ENCODE results near the gene ABRAXAS1.

ABRAXAS1 gene

GRCh38 chr4:83449009-83449408, 35.9 kb downstream of the ABRAXAS1 start:
- no peak for DNase-seq

GRCh38 chr4:83440899-83441298, 44.0 kb downstream of the ABRAXAS1 start:
- no peak for DNase-seq

DNA sequence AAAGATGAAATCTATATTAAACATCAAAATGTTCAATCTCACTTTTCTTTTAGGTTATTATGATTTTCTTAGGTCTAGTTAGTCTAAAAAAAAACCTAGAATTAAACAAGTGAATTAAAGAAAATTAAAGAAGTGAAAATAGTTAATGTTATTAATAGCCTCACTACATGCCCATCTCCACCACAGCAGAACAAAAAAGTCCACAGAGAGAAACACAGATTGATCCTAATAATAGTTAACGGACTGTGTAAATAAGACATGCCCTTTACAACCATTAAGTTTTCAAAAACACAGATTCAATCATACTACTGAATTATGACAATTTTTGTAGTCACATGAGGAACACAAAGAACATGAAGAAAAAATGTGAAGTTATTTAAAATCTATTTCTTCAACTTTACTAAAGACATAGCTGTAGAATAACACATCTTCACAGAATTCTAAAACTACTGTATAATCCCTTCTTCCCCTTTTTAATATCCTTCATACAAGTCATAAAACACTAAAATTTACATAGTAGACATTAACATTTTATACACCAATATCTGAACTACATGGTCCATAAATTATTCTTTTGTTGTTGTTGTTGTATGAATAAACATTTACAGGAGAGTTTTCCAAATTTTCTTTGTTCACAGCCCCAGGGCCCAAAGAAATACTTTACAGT, 44.6 kb downstream of the ABRAXAS1 start:
- no peak for DNase-seq

GRCh38 chr4:83438719-83439118, 46.2 kb downstream of the ABRAXAS1 start:
- DNase-seq: no peak

DNA sequence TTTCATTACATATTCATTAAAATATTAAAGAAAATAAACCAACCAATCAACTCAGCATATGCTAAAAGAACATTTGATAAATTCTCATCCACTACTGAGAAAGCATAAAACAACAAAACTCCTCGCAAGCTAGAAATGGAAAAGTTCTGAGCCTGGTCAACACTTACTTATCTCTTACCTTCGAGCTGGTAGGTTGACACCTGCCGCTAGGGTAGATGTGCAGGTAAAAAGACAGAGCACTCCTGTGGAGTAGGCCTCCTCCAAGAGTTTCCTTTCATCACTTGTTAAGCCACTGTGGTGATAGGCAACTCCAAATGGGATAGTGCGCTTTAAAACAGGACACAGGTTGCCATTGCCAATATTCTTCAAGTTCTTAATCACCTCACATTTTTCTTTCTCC, 48.2 kb downstream of the ABRAXAS1 start:
- DNase-seq: no peak

- DNase-seq: no peak
Measured at GRCh38 chr4:83431200-83431599, 53.7 kb downstream of the ABRAXAS1 start.

DNA sequence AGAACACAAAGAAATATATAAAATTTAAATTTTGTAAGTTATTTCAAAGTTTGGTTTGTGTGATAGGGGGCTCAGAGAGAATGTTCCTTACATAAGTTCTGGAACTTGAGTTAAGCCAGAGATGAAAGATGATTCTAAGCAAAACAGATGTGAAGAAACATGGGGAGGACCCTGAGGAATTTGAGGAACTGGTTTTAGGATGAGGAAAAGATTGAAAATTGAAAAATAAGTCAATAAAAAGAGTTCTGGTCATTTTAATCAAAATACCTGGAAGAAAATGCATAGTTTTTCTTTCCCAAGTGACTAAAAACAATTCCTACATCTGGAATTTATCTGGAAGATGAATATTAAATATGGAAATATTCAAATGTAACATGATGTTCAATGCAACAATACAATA, 66.7 kb downstream of the ABRAXAS1 start:
- DNase-seq: no peak

DNA sequence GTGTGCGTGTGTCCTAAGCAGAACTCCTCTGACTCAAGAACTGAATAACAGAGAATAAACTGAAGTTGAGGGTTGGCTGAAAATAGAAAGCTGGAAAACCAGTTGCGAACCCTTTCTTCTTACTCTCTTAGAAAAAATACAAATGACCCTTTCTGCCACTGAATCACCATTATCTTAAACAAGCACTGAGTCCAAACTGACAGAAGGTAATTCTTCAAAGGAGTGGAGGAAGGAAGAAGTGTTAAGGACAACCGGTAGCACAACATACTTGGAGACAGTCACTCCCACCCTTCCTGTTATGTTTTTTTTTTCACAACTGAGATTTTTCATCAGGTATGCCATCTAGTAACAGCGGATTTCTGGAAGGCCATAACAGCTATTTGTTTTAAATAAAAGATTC, 67.3 kb downstream of the ABRAXAS1 start:
- no peak for DNase-seq

DNA sequence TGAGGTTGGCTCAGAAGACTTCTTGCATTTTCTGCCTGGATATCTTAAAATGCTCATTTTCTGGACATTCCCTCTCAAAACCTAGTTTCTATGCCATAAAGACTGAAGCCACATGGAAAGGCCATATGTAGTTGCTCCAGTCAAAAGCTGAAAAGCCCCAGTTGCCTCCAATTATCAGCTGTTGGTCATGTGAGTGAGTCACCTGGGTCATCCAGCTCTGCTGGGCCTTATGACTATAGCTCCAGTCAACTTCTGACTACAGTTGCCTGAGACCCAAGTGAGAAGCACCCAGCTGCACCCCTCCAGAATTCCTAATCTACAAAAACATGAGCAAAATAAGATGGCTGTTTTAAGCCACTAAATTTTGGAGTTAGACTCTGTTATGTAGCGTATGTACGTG, 71.2 kb downstream of the ABRAXAS1 start:
- no peak for DNase-seq

Measured in T-helper 2 cell (primary cell).